Endometrial microvascular endothelial cells (primary cell): ENCODE results near the gene DPM3. TPM values are rescaled to one million over a fixed set of nuclear protein-coding genes. Genes with fewer than 3 reads are reported as not detected.
"Not testable (repeated sequence)": the region's sequence is repeated elsewhere in the genome, so short reads cannot be mapped to it uniquely, and the experiment has no call there.

Experiments
- in situ Hi-C: cut with HindIII; loops from 2 replicates; pipeline ENCODE4 v1.10.0; 2017; ENCODE audit warnings: low sequenced_read_pairs, low pct_unique_long_range_greater_than_20kb; ENCODE audit errors: inconsistent ontology term
- total RNA-seq: library from RNA; depleted of rRNA; stranded (reverse); fragments of >200 nt; gene quantifications from one replicate; pipeline ENCODE4 v1.2.3, GENCODE V29; 2015; ENCODE audit errors: inconsistent ontology term

Gene DPM3
- total RNA-seq, 1 donor from 2014 or later: 173 TPM

DNA sequence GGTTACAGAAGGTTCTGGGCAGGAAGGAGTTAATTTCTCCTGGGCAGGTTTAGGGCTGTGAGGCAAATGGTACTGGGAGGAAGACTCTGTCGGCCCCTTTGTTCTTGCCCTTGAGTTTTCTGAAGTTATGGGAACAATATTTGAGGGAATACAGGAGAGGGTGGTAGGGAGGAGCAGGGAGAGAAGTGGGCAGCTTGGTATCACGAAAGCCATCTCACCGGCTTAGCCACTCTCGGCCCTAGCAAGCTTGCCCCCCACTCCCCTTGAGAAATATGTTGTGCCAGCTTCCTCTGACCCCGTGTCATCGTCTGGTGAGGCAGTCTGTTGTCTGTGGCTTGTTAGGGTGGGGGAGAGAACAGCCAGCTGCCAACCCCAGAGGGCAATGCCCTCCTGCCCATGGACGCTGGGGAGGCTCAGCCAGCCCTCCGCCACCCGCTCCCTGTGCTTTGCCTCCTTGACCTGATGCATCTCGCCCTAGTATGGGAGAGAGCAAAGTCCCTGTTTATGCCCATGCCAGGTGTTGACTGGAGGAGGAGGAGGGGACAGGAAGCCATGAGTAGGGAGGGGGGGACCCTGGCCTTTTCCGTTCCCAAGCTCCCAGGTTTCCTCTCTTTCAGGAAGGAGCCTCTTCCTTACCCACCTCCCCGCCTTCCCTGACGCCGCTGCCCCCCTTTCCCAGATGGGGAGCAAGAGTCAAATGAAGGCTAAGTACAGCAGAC is 11.4 kb downstream of the DPM3 start:
- in situ Hi-C loops: no loop called here

DNA sequence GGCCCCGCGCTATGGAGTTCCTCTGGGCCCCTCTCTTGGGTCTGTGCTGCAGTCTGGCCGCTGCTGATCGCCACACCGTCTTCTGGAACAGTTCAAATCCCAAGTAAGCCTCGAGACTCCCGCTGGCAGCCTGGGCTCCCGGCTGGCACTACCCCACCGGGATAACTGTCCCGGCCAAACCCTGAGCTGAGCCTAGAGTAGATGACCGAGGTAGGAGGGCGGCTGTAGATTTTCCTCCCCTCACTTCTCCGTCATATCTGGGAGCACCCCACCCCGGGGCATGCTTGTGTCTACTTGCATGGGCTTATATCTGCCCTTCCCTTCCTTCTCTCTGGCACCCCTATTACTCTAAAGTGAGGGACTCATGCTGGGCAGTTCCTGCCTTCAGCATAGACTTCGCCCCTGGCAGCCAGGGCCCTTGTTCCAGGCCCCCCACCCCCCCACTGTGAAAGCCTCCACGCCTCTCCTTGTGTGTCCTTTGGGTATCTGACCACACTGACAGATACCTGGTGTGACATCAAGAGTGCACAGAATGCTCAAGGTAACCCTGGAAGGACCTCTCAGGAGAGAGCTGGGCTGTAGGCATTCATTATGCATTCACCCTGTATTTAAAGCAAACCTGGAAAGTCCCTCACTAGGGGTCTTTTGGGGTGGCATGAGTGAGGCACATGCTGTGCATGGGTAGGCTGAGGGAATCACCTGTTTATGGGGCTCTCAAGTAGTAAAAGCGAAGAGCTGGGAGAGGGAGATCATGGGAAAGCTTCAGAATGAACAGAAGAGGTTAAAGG is 12.2 kb downstream of the DPM3 start:
- in situ Hi-C loops: no loop called here

DNA sequence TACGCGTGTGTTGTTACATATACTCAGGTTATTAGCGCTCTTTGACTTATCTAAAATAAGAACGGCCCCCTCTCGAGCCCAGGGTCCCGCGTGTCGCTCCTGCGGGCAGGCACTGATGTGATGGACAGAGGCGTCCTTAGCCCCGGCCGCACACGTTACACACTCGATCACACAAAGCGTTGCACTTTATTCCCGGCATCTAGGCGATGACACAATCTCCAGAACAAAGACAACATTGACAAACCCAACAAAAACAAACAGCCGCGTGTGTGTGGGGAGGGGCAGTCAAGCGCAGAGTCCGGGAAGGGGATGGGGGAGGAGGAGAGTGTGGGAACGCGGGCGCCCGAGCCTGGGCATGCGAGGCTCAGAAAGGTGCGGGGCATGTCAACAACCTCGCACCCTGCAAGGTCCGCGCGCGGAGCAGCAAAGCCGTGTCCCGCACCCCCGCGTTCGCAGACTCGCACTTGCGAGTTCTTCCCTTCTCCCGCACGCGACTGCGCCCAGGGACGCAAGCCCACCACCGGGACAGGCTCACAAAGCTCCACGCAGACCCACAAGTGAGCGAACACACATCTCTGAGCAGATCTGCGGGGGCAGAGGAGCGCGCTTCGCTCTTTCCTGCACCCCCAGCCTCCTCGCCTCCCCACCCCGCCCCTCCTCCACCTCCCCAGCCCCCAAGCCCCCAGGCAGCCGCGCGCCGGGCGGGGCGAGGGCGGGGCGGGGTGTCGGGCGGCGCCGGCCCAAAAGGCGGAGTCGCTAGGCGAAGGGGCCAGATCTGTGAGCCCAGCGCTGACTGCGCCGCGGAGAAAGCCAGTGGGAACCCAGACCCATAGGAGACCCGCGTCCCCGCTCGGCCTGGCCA is 13.0 kb downstream of the DPM3 start, which contains the start of gene EFNA1:
EFNA1 (plus strand) TSS at position 772 of the 862 bp plus-strand sequence. CDS start 102 bp downstream, outside the sequence.
- in situ Hi-C loops: no loop called here

DNA sequence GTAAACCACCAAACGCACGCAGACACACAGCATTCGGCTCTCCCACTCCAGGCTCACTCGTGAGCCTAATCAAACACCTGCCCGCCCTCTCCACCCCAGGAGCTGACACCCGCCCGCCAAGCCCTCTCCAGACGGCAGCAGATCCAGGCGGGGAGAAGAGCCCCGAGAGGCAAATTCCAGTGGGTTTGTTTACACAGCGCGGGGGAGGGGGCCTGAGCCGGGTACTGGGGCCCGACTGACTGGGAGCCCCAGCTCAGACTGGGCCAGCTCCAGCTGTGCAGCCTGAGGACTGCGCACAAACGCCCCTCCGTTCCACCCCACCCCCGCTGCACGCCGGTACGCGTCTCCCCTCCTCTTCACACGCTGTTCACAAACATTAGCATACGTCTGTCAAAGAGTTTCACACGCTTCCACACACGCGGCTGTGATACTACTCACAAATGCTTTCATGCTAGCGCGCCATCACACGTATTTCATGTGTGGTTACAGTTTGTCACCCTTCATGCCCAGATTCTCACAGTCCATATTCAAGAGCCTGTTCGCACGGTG is 13.7 kb downstream of the DPM3 start:
- in situ Hi-C loops: no loop called here

DNA sequence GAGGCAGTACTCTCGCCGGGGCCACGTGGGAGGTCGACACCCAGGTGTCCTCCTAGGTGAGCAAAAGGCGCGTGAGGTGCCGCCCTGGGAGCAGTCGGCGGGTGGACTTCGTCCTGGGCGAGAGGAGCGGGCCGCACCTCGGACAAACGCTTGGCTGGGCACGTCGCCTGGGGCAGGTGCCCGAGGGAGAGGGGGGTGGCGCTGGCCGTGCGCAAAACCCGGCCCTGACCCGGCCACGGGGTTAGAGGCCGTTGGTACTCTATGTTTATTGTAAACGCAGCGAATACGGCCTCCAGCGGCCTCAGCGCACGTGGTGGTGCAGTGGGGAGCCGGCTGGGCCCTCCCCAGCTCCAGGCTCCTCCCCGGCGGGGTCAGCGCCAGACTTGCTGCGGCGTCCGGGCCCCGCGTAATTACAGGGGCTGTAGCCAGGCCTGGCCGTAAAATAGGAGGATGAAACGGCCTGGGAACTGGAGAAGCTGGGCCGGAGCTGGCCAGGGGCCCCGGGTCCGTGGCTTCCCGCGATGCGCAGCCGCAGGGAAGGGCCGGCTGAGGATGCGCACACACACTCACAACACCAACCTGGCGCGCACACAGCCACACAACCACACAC is 14.3 kb downstream of the DPM3 start:
- in situ Hi-C loops: no loop called here

DNA sequence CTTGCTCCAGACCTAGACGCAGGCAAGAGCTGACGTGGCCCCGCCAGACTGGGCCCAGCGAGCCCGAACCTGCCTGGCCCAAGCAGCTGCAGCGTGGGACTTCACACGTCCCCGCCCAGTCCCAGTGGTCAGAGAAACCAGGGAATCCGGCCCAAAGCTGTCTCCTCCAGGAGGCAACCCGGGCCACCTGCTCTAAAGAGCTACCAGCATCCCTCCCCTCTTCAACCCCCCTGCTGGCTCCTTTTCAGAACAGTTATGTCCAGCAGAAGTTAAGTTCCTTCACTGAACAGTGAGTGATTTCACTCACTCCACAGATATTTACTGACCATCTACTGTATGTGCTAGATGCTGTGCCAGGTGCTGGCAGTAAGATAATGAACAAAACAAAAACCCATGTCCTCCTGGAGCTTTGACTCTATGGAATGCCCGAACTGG is 14.8 kb downstream of the DPM3 start:
- in situ Hi-C loops: no loop called here

DNA sequence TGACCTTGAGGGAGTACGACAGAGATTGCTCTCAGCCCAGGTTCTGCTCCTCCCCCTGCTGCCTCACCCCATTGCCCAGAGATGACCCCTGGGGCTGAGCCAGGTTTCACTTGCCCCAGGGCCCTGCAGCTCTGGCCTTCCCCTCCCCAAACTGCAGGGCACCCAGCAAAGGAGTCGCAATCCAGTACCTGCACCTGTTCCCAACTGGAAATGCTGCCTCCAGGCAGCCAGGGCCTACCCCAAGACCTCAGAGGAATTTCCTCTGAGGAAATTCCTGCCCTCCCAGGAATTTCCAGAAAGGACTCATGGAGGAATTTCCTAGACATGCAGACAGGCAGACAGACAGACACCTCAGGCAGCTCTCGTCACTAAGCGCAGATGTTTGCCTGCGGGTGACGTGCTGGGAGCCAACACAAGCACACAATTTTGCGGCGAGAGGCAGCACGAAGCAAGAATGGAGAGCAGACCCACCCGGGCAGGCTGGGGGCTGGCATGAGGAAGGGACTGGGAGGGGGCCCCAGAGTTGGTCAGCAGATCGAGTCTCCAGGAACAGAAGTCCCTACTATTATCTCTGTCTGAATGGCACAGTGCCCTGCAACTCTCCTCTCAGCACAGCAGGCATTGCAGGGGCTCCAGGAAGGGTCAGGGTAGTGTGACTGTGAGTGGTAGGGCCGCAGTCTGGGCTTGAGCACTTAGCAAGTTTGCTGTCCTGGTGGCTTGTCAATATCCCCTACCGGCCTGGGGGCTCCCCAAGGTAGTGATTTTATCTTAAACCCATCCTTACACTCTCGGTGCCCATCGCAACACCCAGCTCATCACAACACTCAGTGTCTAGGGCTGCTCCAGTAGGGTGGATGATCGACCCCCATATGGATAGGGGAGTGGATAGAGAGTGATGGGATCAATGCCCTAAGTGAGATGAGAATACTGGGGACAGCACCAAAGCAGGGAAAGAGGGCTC is 15.5 kb downstream of the DPM3 start:
- in situ Hi-C loops: no loop called here

DNA sequence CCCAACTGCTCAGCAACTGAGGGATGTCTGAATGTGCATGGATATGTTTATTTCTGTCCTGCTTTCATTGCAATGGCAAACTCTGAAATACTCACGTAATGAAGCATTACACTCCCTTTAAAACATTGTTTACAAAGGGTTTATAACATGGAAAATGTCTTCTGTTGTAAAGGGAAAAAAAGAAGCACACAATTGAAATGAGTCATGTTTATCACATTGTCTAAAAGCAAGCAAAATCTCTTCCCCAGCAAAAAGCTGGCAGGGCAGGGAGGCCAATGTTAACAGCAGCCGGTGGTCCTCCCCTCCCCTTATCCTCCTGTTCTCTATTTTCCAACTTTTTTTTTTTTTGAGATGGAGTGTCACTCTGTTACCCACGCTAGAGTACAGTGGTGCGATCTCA is 16.5 kb downstream of the DPM3 start:
- in situ Hi-C loops: no loop called here

DNA sequence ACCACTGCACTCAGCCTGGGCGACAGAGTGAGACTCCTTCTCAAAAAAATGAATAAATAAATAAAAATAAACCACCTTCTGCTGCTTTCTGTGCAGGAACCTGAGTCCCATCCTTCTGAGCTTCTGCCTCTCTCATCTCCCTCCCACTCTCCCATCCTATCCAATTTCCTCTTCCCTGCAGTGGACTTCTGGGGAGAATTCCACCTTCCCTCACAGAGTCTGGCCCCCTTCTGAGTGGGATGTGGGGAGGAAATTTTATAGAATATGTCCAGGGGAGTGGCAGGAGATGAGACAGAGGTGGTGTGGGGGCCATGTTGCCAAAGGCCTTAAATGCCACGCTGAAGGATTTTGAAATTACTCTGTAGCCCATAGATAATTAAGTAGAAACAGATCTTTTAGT is 18.0 kb downstream of the DPM3 start:
- in situ Hi-C loops: no loop called here

DNA sequence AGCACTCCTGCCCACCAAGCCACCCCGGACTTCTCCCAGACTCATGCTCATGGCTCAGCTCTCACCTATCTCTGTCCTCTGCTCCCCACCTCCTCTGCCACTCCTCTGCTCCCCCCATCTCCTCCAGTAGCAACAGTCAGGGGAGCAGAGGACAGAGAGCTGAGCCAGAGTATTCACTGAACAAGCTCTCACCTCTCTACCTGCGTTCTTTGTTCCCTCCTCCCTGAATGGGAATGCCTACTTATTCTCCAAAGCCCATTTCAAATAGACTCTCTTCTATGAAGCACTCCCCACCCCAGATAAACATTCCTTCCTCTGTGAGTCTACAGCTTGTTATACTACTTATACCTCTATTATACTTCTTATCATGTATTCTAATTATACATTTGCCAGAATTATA is 19.1 kb downstream of the DPM3 start:
- in situ Hi-C loops: no loop called here

DNA sequence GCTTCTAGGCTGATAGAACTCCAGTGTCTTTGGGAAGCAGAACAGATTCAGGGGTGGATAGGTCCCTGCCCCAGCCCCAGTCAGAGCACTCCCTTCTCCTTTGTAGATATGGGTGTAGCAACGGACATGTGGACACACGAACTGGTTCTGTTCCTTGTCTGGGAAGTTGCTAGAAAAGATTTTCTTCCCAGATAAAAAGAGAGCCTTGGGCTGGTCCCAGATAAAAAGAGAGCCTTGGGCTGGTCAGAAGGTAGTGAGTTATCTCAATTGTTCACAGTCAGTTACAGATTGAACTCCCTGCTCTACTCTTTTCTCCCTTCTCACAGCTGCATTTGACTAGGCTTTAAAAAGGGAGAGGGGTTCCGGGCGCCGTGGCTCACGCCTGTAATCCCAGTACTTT is 20.1 kb downstream of the DPM3 start:
- in situ Hi-C loops: no loop called here

DNA sequence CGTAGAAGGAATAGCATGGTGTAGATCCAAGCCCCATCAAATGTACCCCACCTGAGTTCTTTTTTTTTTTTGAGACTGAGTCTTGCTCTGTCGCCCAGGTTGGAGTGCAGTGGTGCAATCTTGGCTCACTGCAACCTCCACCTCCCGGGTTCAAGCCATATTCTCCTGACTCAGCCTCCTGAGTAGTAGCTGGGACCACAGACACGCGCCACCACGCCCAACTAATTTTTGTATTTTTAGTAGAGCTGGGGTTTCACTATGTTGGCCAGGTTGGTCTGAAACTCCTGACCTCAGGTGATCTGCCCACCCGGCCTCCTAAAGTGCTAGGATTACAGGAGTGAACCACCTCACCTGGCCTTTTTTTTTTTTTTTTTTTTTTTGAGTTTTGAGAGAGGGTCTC is 22.2 kb downstream of the DPM3 start:
- in situ Hi-C loops: not testable (repeated sequence)

DNA sequence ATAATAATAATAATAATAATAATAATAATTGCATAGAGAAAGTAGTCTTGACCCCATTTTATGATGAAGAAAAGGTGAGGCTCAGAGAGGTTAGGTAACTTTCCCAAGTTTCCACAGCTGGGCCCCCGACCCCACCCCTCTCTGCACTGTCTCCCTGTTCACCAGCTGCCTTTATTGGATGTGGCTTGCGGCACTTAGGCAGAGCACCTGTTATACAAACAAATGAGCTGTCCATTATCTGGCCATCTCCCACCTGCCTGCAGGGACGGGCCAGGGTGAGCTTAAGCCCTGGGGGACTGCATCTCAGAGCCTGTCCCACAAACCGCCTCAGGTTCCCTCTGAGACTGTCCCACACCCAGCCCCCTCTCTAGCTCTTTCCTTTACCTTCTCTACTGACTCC is 22.7 kb downstream of the DPM3 start:
- in situ Hi-C loops: no loop called here

DNA sequence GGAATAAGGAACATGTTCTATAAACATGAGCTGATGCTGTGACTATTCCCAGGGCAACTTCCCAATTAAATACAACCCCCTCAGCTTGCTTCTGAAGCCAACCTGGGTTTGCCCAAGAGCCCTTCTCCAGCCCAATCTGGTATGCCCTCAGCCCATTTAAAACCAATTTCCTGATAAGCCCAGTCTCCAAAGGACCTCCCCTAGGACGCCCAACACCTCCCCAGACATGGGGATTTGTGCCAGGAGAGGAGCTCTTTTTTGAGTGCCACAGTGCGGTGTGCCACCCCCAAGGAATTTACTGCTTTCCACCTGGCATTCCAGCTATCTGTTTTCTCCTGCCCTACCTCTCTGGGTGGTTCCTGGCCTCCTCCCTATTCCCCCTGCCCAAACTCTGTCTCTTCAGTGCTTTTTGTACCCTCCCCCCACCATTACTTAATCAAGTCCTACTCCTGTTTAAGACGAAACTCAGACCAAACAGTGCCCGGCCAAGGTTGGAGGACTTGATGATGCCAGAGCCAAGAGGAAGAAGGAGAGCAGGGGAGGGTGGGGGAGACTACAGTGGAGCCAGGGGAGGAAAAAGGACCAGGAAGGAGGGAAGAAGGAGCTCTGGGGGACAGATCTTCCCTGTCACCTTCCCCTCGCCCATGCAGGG is 24.1 kb downstream of the DPM3 start:
- in situ Hi-C loops: no loop called here

DNA sequence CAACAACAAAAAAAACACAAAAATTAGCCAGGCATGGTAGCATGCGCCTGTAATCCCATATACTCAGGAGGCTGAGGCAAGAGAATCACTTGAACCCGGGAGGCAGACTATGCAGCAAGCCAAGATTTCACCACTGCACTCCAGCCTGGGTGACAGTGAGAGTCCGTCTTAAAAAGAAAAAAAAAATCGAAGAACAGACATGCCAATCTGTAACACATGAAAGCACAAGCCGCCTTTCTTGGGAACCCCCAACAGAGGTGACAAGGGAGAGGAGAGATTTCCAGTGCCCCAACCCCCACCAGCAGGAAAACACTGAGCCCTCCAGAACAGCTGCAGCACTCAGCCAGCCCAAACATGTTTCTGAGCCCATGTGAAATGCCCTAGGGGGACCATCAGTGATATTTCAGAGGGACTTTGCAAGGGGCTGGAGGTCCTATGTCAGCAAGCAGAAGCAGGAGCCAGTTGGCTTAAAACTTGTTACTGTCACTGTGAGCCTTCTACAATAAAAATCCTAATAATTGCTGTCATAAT is 26.8 kb downstream of the DPM3 start:
- in situ Hi-C loops: no loop called here

DNA sequence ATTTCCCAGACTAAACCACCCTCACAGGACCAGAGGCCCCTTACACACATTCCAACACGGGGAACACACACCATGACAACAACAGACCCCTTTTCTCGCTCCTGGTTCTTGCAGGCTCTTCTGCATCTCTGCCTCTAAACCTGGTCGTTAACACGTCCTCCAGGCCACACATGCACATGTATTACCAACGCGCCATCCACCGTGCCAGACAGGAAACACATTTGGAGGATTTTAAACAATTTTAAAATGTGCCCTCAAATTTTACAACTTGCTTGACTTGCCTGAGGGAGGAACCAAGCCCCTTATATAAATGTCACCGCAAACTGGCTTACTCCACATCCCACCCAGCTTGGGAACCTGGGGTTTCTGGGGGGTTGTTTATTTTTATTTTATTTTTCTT is 29.5 kb downstream of the DPM3 start:
- in situ Hi-C loops: no loop called here

DNA sequence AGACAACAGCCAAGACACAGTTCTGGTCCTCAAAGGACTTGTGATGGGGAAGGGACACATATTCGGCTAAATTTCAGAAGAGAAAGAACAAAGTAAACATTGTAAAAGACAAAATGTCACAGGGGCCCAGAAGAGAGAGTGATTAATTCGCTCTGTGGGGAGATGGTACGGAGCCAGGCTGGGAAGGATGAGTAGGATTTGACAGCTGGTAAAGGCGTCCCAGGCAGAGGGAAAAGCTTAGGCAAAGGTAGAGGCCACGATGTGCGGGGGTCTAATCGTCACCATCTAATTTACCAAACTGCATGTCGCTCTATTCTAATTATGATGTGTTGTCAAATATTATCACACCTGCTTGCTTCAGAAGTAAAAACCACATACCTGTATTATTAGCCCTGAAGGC is 29.9 kb downstream of the DPM3 start:
- in situ Hi-C loops: no loop called here
